IPS-18a (cell line): Measurements from ENCODE around the gene SAMD10.
"Not testable (repeated sequence)": the region's sequence is repeated elsewhere in the genome, so short reads cannot be mapped to it uniquely, and the experiment has no call there.

Experiments used
- H3K27ac ChIP-seq: one replicate; pipeline ENCODE4 v1.5.1; 2013; ENCODE audit warnings: low read length
- H3K27me3 ChIP-seq: one replicate; pipeline ENCODE4 v1.6.1; 2013; ENCODE audit warnings: mild to moderate bottlenecking, low read length; ENCODE audit not compliant: control insufficient read depth, insufficient read depth
- H3K36me3 ChIP-seq: one replicate; pipeline ENCODE4 v1.6.1; 2013; ENCODE audit warnings: low read depth, low read length; ENCODE audit not compliant: control insufficient read depth
- H3K4me1 ChIP-seq: one replicate; pipeline ENCODE4 v1.6.1; 2013; ENCODE audit warnings: low read depth, low read length; ENCODE audit not compliant: control insufficient read depth
- H3K4me3 ChIP-seq: one replicate; pipeline ENCODE4 v1.5.1; 2013; ENCODE audit warnings: low read length
- H3K9ac ChIP-seq: one replicate; pipeline ENCODE4 v1.6.1; 2013; ENCODE audit warnings: mild to moderate bottlenecking, low read length, moderate library complexity
- H3K9me3 ChIP-seq: one replicate; pipeline ENCODE4 v1.6.1; 2013; ENCODE audit warnings: low read depth, low read length; ENCODE audit not compliant: control insufficient read depth

Gene SAMD10

GRCh38 chr20:63972312-63973159 is 6.9 kb downstream of the SAMD10 start:
- Histone ChIP-seq H3K4me1 (peaks cover 5% of the 10 kb centered on the region), H3K9ac (no peak overlapping the region), H3K9me3 (no peaks in the 10 kb centered on the region)

GRCh38 chr20:63971960-63972311 is 7.5 kb downstream of the SAMD10 start:
- not testable (repeated sequence) for H3K27ac ChIP-seq, H3K36me3 ChIP-seq, H3K9me3 ChIP-seq, H3K9ac ChIP-seq, H3K4me3 ChIP-seq, H3K4me1 ChIP-seq
- peaks cover 16% of the 10 kb centered on the region for H3K27me3 ChIP-seq

More at GRCh38 chr20:63972312-63973159, 6.9 kb downstream of the SAMD10 start:
- Histone ChIP-seq H3K36me3 (no peaks in the 10 kb centered on the region), H3K27me3 (peaks cover 16% of the 10 kb centered on the region), H3K4me3 (no peak overlapping the region), H3K27ac (no peak overlapping the region)

- H3K9ac ChIP-seq: no peak overlapping the region
- H3K27ac ChIP-seq: no peak overlapping the region
- H3K4me1 ChIP-seq: peaks cover 5% of the 10 kb centered on the region
- no peak overlapping the region for H3K4me3 ChIP-seq
- H3K9me3 ChIP-seq: no peaks in the 10 kb centered on the region
- H3K36me3 ChIP-seq: peaks cover 4% of the 10 kb centered on the region
- H3K27me3 ChIP-seq: peaks cover 16% of the 10 kb centered on the region
Observed at GRCh38 chr20:63970714-63971431, 8.6 kb downstream of the SAMD10 start.

- H3K27me3 ChIP-seq: peaks cover 16% of the 10 kb centered on the region
- no peaks in the 10 kb centered on the region for H3K9me3 ChIP-seq
- peaks cover 4% of the 10 kb centered on the region for H3K36me3 ChIP-seq
- H3K9ac ChIP-seq: peak within 1 kb of the TSS; percentile 83
- peak within 1 kb of the TSS; percentile 75 for H3K4me3 ChIP-seq
- H3K27ac ChIP-seq: no peak within 1 kb of the TSS
- H3K4me1 ChIP-seq: peaks cover 5% of the 10 kb centered on the region
Observed at GRCh38 chr20:63969838-63970713, 9.4 kb downstream of the SAMD10 start, which contains the start of gene ZNF512B. ZNF512B (minus strand) TSS chr20:63969930; CDS start chr20:63967950, 1,980 bp downstream.

- H3K9ac ChIP-seq: peak overlapping the region; percentile 83
- peaks cover 4% of the 10 kb centered on the region for H3K36me3 ChIP-seq
- peaks cover 5% of the 10 kb centered on the region for H3K4me1 ChIP-seq
- no peak overlapping the region for H3K27ac ChIP-seq
- H3K9me3 ChIP-seq: no peaks in the 10 kb centered on the region
- H3K27me3 ChIP-seq: peaks cover 16% of the 10 kb centered on the region
- H3K4me3 ChIP-seq: peak overlapping the region; percentile 75
Observed at GRCh38 chr20:63968928-63969760, 10.3 kb downstream of the SAMD10 start.

- Histone ChIP-seq H3K36me3 (peaks cover 11% of the 10 kb centered on the region), H3K9me3 (no peaks in the 10 kb centered on the region), H3K4me3 (peak overlapping the region; percentile 75), H3K27ac (no peak overlapping the region), H3K27me3 (peaks cover 16% of the 10 kb centered on the region), H3K9ac (peak overlapping the region; percentile 83), H3K4me1 (peaks cover 5% of the 10 kb centered on the region)
Observed at GRCh38 chr20:63968136-63968927, 11.1 kb downstream of the SAMD10 start.

- Histone ChIP-seq H3K27ac (no peak overlapping the region), H3K36me3 (peaks cover 15% of the 10 kb centered on the region), H3K9ac (no peak overlapping the region), H3K27me3 (peaks cover 11% of the 10 kb centered on the region), H3K9me3 (no peaks in the 10 kb centered on the region), H3K4me3 (no peak overlapping the region), H3K4me1 (peaks cover 5% of the 10 kb centered on the region)
Observed at GRCh38 chr20:63967330-63968135, 11.9 kb downstream of the SAMD10 start.

GRCh38 chr20:63966944-63967322 is 12.5 kb downstream of the SAMD10 start:
- H3K9me3 ChIP-seq: no peaks in the 10 kb centered on the region
- no peak overlapping the region for H3K4me3 ChIP-seq
- no peak overlapping the region for H3K27ac ChIP-seq
- H3K9ac ChIP-seq: no peak overlapping the region
- peaks cover 19% of the 10 kb centered on the region for H3K36me3 ChIP-seq
- peaks cover 5% of the 10 kb centered on the region for H3K4me1 ChIP-seq
- peaks cover 11% of the 10 kb centered on the region for H3K27me3 ChIP-seq

- Histone ChIP-seq H3K9ac (no peak overlapping the region), H3K4me3 (no peak overlapping the region), H3K27me3 (peaks cover 11% of the 10 kb centered on the region), H3K4me1 (peaks cover 5% of the 10 kb centered on the region), H3K9me3 (no peaks in the 10 kb centered on the region), H3K27ac (no peak overlapping the region), H3K36me3 (peaks cover 25% of the 10 kb centered on the region)
Observed at GRCh38 chr20:63966172-63966943, 13.1 kb downstream of the SAMD10 start.
